ENCODE results near the gene HOXC12.

DNA sequence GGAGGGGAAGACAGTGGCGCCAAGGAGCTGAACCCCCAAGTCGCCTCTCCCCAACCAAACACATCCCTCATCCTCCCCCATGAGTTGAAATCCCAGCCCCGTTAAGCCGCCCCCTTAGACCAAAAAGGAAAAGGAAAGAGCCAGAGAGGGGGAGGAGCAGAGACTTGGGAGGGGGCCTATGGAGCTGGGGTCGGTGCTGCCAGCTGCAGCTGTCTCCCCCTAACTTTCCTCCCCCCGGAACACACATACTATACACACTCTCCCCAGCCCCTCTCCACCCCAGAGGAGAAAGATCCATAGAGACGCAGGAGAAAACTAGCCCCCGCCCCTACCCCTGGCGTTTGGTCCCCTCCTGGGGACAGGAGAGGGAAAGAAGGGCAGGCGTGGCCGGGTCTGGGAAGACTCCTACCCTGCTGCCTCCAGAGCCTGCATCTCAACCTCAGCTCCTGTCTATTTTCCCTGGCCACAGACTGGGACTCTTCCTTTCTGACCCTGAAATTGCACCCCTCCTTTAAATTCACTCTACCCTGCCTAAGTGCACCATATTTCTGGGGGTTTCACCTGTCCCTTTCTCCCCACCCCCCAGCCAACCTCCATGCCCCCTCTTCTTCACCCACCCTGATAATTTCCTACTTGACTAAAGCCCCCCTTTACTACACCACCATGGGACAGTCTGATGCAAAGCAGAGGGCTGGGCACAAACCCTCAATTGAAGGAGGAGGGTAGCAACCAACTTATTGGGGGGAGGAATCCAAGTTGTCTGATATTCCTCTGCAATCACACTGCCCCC, 43.6 kb downstream of the HOXC12 start:
- TF ChIP-seq EP300 (IDR thresholded peaks at IDR 0.05), result no peak
- TF ChIP-seq, protein P1, sequence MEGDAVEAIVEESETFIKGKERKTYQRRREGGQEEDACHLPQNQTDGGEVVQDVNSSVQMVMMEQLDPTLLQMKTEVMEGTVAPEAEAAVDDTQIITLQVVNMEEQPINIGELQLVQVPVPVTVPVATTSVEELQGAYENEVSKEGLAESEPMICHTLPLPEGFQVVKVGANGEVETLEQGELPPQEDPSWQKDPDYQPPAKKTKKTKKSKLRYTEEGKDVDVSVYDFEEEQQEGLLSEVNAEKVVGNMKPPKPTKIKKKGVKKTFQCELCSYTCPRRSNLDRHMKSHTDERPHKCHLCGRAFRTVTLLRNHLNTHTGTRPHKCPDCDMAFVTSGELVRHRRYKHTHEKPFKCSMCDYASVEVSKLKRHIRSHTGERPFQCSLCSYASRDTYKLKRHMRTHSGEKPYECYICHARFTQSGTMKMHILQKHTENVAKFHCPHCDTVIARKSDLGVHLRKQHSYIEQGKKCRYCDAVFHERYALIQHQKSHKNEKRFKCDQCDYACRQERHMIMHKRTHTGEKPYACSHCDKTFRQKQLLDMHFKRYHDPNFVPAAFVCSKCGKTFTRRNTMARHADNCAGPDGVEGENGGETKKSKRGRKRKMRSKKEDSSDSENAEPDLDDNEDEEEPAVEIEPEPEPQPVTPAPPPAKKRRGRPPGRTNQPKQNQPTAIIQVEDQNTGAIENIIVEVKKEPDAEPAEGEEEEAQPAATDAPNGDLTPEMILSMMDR (IDR thresholded peaks at IDR 0.05), result no peak
- no peak for TF ChIP-seq POLR2A (IDR thresholded peaks at IDR 0.05)
